ENCODE data around the gene ATXN7L1.
"Not testable (repeated sequence)": the region's sequence is repeated elsewhere in the genome, so short reads cannot be mapped to it uniquely, and the experiment has no call there.

The ATXN7L1 gene

DNA sequence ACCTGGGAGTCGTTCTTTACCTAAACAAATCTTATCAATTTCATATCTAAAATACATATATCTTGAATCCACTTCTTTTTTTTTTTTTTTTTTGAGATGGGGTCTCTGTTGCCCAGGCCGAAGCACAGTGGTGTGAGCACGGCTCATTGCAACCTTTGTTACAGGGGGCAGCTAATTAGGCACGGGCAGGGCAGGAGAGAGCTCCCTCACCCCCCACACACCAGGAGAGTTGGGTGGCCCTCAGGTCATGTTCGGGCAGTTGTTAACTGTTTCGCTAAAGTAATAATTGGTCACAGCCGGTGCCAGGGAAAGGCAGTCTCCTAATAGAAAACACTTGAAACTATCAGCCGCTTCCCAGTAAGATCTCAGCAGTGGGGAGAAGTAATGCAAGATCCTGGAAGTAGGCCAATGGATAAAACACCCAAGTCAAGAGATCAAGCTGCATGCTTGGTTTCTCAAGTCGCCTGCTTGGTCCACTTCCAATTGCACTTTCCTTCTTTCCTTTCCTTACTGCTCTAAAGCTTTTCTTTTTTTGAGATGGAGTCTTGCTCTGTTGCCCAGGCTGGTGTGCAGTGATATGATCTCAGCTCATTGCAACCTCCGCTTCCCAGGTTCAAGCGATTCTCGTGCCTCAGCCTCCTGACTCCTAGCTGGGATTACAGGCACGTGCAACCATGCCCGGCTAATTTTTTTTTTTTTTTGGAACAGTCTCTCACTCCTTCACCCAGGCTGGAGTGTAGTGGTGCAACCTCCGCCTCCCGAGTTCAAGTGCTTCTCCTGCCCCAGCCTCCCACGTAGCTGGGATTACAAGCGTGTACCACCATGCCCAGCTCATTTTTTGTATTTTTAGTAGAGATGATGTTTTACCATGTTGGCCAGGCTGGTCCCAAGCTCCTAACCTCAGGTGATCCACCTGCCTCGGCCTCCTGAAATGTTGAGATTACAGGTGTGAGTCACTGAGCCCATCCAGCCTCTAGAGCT is 273.8 kb downstream of the ATXN7L1 start:
- Mint-ChIP-seq H3K36me3 (peaks cover 1% of the 10 kb centered on the region), H3K27me3 (peaks cover 1% of the 10 kb centered on the region), H3K27ac (no peak overlapping the region), H3K4me3 (no peak overlapping the region), H3K4me1 (no peaks in the 10 kb centered on the region), H3K9me3 (no peaks in the 10 kb centered on the region)

DNA sequence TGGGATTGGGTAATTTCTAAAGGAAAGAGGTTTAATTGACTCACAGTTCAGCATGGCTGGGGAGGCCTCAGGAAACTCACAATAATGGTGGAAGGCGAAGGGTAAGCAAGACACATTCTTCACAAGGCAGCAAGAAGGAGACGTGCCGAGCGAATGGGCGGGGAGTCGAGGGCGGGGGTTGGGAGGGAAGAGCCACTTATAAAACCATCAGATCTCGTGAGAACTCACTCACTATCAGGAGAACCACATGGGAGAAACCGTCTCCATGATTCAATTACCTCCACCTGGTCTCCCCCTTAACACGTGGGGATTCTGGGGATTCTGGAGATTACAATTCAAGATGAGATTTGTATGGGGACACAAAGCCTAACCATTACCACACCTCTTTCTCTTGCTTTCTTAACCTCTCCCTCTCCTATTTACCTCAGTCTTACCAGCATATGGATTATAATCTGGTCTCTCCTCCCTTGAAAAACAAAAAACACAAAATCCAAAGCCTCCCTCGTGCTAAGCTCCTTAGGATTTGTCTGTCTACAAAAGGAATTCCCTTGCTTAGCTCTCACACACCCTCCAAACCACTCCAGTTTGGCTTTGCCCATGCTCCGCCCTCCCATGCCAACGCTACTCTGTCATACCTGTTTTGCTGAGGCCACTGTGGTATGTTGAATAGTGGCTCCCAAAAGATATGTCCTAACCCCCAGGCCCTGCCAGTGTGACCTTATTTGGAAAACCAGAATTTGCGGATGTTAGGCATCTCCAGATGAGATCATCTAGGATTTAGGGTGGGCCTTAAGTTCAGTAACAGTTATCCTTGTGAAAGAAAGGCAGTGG is 275.5 kb downstream of the ATXN7L1 start:
- H3K36me3 Mint-ChIP-seq = peaks cover 1% of the 10 kb centered on the region
- no peak overlapping the region for H3K4me3 Mint-ChIP-seq
- no peaks in the 10 kb centered on the region for H3K4me1 Mint-ChIP-seq
- H3K27ac Mint-ChIP-seq = no peak overlapping the region
- peaks cover 3% of the 10 kb centered on the region for H3K27me3 Mint-ChIP-seq
- H3K9me3 Mint-ChIP-seq = no peaks in the 10 kb centered on the region

DNA sequence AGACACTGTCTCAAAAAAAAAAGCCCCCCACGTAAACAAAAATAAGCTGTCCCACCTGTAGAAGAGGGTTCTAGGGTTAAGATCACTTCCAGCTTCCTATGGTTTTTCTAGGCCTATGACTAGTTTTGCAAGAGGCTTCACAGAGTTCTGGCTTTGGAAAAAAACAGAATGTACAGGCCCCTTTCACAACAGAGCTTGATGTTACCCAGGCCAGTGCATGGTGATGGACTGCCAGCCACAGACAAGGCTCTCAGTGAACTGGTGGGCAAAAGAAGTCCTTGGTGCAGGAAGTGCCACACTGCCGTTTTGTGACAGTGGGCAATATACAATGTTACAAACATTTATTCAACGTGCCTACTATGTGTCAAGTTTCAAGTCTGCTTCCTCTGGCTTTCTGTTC is 276.8 kb downstream of the ATXN7L1 start:
- Mint-ChIP-seq H3K9me3 (no peaks in the 10 kb centered on the region), H3K27ac (no peak overlapping the region), H3K27me3 (peaks cover 3% of the 10 kb centered on the region), H3K4me1 (no peaks in the 10 kb centered on the region), H3K36me3 (peaks cover 1% of the 10 kb centered on the region), H3K4me3 (no peak overlapping the region)

DNA sequence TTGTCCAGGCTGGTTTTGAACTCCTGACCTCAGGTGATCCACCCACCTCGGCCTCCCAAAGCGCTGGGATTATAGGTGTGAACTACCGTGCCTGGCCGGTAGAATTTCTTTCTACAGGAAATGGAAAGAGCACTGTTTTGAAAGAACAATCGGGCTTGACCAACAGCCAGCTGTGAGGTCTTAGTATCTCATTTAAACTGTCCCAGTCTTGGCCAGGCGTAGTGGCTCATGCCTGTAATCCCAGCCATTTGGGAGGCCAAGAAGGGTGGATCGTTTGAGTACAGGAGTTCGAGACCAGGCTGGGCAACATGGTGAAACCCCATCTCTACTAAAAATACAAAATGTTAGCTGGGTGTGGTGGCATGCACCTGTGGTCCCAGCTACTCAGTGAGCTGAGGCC is 277.3 kb downstream of the ATXN7L1 start:
- H3K27ac Mint-ChIP-seq, H3K4me1 Mint-ChIP-seq, H3K36me3 Mint-ChIP-seq, H3K4me3 Mint-ChIP-seq, H3K27me3 Mint-ChIP-seq, H3K9me3 Mint-ChIP-seq: not testable (repeated sequence)

DNA sequence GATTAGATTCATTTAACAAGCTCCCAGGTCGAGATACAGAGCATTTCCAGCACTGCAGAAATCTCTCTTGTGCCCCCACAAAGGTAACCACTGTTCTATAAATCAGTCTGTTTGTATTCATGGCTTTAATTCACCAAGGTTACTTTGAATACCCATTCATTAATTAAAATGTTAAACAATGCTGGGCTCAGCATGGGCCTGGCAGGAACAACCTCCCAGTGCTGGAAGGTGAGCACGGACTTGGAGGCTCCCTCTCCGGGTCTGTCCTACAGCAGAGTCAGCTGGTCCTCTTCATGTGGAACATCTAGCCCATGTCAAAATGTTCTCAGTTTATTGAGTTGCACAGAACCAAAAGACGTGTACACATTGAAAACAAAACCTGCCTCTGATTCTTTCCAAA is 279.5 kb downstream of the ATXN7L1 start:
- Mint-ChIP-seq H3K4me1 (no peaks in the 10 kb centered on the region), H3K27ac (no peak overlapping the region), H3K9me3 (no peaks in the 10 kb centered on the region), H3K4me3 (no peak overlapping the region), H3K36me3 (no peaks in the 10 kb centered on the region), H3K27me3 (peaks cover 3% of the 10 kb centered on the region)

DNA sequence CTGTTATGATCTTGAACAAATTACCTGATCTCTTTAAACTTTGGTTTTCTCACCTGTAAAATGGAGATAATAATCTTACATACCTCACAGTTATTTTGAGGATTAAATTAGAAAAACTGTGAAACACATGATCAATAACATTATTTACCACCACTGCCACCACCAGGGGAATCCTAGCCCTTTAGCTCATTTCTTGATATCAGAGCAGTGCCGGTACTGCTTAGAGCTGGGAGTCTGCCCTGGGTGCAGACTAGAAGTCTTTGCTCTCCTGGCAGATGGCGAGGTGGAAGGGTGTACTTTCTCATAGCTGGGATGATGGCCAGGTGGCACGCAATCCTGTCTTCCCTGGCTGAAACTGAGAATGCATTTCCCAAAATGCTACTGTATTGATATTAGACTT is 282.4 kb downstream of the ATXN7L1 start:
- Mint-ChIP-seq H3K27me3 (peaks cover 2% of the 10 kb centered on the region), H3K9me3 (no peaks in the 10 kb centered on the region), H3K4me1 (peaks cover 4% of the 10 kb centered on the region), H3K27ac (no peak overlapping the region), H3K4me3 (no peak overlapping the region), H3K36me3 (no peaks in the 10 kb centered on the region)

DNA sequence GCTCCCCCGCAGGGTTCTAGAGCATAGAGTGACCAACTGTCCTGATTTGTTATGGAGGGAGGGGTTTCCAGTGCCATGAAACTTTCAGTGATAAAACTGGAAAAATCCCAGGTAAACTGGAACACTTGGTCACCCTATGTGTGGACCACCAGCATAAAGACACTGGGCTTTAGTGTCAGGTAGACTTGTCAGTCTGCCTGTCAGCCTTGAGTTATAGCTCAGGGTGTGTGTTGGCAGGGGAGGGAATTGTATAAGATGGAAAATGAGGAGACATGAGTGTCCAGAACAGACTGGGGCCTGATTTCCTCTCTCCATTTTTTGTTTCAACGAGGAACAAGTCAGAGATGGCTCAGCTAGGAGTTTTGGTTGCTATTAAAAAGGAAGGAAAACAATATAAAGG is 284.9 kb downstream of the ATXN7L1 start:
- Mint-ChIP-seq H3K4me1 (peaks cover 10% of the 10 kb centered on the region), H3K27me3 (no peaks in the 10 kb centered on the region), H3K9me3 (no peaks in the 10 kb centered on the region), H3K27ac (no peak overlapping the region), H3K4me3 (no peak overlapping the region), H3K36me3 (no peaks in the 10 kb centered on the region)

DNA sequence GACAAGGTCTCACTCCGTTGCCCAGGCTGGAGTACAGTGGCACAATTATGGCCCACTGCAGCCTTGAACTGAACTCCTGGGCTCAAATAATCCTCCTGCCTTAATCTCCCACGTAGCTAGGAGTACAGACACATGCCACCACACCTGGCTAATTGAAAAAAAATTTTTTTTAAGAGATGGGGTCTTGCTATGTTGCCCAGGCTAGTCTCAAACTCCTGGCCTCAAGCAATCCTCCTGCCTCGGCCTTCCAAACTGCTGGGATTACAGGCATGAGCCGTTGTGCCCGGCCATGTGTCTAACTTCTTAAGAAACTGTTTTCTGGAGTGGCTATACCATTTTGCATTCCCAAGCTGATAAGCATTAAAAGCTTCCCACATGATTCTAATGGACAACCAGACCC is 285.6 kb downstream of the ATXN7L1 start:
- H3K27me3 Mint-ChIP-seq = no peaks in the 10 kb centered on the region
- H3K27ac Mint-ChIP-seq = no peak overlapping the region
- H3K4me3 Mint-ChIP-seq = no peak overlapping the region
- H3K4me1 Mint-ChIP-seq = peaks cover 10% of the 10 kb centered on the region
- no peaks in the 10 kb centered on the region for H3K9me3 Mint-ChIP-seq
- no peaks in the 10 kb centered on the region for H3K36me3 Mint-ChIP-seq

DNA sequence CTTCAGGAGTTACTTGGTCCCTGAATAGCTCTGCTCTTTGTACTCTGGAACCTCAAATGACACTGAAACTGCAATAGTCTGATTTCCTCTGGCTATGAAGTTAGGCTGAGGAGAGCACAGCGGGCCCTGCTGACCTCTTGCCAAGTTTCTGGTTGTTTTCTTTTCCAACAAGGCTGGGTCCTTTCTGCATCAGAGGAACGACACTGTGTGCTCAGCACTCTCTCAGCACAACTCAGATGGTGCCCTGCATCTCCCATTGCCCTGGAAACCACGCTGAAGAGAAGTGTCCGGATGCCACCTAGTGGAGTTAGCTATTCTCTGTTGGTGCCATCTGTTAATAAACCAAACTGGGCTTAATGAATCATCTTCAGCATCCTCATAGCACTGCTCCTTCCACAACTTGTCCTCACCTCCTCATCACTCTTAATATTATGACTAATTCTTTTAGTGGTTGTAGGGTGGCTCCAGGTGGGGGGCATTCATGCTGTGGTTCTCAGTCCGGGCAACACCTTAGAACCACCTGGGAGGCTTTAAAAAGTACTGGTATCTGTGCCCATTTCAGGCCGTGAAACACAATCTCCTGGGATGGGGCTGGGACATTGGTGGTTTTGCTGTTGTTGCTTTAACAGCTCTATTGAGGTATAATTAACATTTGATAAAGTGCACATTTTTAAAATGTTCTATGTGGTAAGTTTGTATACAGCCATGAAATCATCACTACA is 286.9 kb downstream of the ATXN7L1 start:
- H3K36me3 Mint-ChIP-seq = no peaks in the 10 kb centered on the region
- H3K9me3 Mint-ChIP-seq = no peaks in the 10 kb centered on the region
- H3K27ac Mint-ChIP-seq = no peak overlapping the region
- H3K27me3 Mint-ChIP-seq = no peaks in the 10 kb centered on the region
- peaks cover 10% of the 10 kb centered on the region for H3K4me1 Mint-ChIP-seq
- no peak overlapping the region for H3K4me3 Mint-ChIP-seq

DNA sequence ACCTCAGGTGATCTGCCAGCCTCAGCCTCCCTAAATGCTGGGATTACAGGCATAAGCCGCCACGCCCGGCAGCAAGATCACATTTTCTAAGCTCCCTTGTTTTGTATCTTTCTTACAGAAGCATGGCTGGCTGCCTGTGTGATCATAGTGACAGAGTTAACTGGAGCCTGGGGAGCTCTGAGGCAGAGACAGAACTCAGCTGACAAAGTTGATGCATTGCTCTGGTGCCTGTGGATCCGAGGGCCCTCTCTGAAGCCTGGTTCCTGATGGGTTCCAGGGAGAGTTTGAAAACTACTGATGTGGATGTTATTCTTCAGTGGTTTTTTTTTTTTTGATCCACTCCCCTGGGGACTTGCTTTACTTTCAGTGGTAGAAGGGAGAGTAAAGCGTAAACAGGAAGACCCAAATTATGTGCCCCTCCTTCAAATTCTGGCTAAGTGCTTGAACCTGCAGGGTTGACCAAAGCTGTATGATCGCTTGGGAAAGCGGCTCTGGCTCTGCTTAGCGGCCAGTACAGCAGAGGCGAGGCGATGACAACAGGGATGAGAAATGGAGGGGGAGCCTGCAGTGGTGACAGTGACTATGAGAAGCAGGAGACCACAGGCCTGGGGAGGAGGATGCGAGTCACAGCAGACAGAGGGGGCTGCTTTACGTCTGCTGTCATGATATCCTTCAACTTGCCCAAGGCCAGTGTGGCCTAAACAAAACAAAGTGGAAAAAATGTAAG is 288.3 kb downstream of the ATXN7L1 start:
- Mint-ChIP-seq H3K27me3 (no peaks in the 10 kb centered on the region), H3K4me1 (peaks cover 10% of the 10 kb centered on the region), H3K9me3 (no peaks in the 10 kb centered on the region), H3K27ac (no peak overlapping the region), H3K4me3 (no peak overlapping the region), H3K36me3 (no peaks in the 10 kb centered on the region)

DNA sequence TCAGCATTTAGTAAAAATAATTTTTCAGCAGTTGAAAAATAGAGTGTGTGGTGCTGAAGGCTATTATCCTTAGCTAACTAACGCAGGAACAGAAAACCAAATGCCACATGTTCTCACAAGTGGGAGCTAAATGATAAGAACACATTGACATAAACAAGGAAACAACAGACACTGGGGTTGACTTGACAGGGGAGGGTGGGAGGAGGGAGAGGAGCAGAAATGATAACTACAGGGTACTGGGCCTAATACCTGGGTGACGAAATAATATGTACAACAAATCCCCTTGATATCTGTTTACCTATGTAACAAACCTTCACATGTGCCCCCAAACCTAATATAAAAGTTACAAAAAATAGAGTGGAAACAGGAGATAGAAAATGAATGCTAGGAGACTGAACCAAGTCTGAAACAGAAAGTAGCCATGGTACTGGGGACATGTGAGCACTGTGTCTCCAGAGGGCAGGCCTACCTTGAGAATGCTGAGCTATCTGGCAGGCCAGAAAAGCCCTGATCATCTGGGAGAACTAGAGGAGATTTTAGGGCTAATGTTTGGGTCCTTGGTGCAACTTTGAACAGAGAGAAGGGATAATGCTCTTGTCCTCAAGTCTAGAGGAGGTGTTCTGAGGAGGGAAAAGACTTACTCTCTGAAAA is 290.4 kb downstream of the ATXN7L1 start:
- Mint-ChIP-seq H3K4me3 (no peak overlapping the region), H3K9me3 (no peaks in the 10 kb centered on the region), H3K36me3 (no peaks in the 10 kb centered on the region), H3K4me1 (peaks cover 15% of the 10 kb centered on the region), H3K27me3 (peaks cover 6% of the 10 kb centered on the region), H3K27ac (no peak overlapping the region)

DNA sequence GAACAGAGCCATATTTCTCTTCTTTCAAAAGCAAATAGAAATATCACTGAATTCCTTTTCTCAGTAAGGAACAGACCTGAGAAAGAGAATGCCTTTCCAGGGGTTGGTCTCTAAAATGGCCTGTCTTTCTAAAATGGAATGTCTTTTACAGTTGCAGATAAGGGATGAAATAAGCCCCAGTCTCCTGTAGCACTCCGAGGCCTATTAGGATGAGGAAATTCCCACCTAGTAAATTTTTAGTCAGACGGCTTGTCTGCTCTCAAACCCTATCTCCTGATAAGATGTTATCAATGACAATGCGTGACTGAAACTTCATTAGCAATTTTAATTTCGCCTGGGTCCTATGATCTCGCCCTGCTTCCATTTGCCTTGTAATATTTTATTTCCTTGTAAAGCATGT is 292.2 kb downstream of the ATXN7L1 start:
- Mint-ChIP-seq H3K27me3 (peaks cover 9% of the 10 kb centered on the region), H3K4me1 (peaks cover 13% of the 10 kb centered on the region), H3K4me3 (no peak overlapping the region), H3K27ac (no peak overlapping the region), H3K9me3 (no peaks in the 10 kb centered on the region), H3K36me3 (no peaks in the 10 kb centered on the region)

DNA sequence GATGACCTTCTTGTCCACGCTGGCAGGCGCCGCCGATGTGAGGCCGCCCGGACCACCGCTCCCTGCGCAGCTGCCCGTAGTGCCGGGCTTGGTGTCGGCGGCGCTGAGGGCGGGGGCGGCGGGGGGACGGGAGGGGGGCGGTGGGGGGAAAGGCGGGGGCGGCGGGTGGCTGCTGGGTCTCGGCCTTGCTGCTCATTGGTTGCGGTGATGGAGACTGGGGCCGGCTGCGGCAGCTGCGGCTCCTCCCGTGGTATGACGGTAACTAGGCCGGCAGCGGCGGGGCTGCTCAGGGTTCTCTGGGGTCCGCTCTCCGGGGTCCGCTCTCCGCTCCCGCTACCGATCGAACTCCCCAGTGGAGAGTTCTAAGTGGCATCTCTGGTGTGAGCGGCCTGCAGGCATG is 293.3 kb downstream of the ATXN7L1 start:
- no peak overlapping the region for H3K4me3 Mint-ChIP-seq
- H3K27ac Mint-ChIP-seq = no peak overlapping the region
- peaks cover 9% of the 10 kb centered on the region for H3K27me3 Mint-ChIP-seq
- no peaks in the 10 kb centered on the region for H3K36me3 Mint-ChIP-seq
- H3K4me1 Mint-ChIP-seq = peaks cover 8% of the 10 kb centered on the region
- H3K9me3 Mint-ChIP-seq = no peaks in the 10 kb centered on the region

DNA sequence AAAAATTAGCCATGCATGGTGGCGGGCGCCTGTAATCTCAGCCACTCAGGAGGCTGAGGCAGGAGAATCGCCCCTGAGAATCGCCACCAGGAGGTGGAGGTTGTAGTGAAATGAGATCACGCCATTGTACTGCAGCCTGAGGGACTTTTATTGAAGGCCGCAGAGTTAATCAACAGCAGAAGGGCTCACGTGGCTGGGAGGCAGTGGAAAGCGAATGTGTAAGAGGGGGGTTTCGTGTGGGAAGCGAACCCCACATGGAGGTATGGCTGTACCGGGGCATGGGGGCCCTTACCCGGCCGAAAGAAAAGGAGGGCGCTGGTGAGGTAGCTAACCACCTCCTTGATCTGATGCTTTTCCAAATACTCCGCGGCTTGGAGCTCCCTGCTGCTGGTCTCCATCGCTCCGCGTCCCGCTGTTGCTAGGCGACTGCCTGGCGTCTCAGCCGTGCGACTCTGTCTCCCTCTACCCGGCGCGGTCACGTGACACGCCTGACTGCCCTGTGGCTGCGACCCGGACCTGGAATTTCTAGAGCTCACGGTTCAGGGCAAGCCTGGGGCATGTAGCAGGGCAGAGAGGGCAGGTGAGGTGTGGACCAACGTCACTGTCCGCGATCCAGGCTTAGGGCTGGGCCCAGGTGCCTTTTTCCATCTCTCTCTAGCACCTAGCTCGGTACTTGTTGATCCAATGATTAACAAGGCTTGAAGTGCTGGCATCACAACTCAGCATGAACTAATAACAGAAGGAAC is 295.2 kb downstream of the ATXN7L1 start, which contains the start of gene EFCAB10:
Gene EFCAB10 (minus strand): TSS at position 428 of the 746 bp plus-strand sequence. CDS start 30 bp downstream, at position 398.
- peak within 1 kb of the TSS; percentile 72 for H3K4me3 Mint-ChIP-seq
- no peaks in the 10 kb centered on the region for H3K36me3 Mint-ChIP-seq
- H3K27me3 Mint-ChIP-seq = peaks cover 9% of the 10 kb centered on the region
- H3K27ac Mint-ChIP-seq = no peak within 1 kb of the TSS
- H3K4me1 Mint-ChIP-seq = peaks cover 7% of the 10 kb centered on the region
- no peaks in the 10 kb centered on the region for H3K9me3 Mint-ChIP-seq

Measured in activated naive CD4-positive, alpha-beta T cell treated with anti-CD3 and anti-CD28 coated beads, Interleukin-2, amount 50 U/mL, for 24 hours (primary cell).